MM.1S (cell line): ENCODE results near the gene KCTD17.

Experiments used
- DNase-seq: peaks from one replicate; pipeline ENCODE4 v3.0.0-alpha.2; 2015
- H2AFZ ChIP-seq: fragments of 300-600 bp; sonication (generic); 2 replicates; pipeline ENCODE4 v1.6.0; 2016; ENCODE audit warnings: antibody characterized with exemption, low read length
- H3F3A ChIP-seq: fragments of 300-600 bp; sonication (generic); 2 replicates; pipeline ENCODE4 v1.6.1; 2016; ENCODE audit warnings: mild to moderate bottlenecking, antibody characterized with exemption, low read length, moderate library complexity, mixed read lengths; ENCODE audit not compliant: insufficient read depth
- H3K27ac ChIP-seq: fragments of 300-600 bp; sonication (generic); 2 replicates; pipeline ENCODE4 v1.5.1; 2016; ENCODE audit warnings: mild to moderate bottlenecking, low read length
- H3K27me3 ChIP-seq: fragments of 300-600 bp; sonication (generic); replicated peaks from 2 replicates; pipeline ENCODE4 v1.6.0; 2016; ENCODE audit warnings: low read length; ENCODE audit not compliant: insufficient read depth
- H3K36me3 ChIP-seq: fragments of 300-600 bp; sonication (generic); replicated peaks from 2 replicates; pipeline ENCODE4 v1.6.1; 2016; ENCODE audit warnings: mild to moderate bottlenecking, low read length, mixed read lengths; ENCODE audit not compliant: insufficient read depth
- H3K4me1 ChIP-seq: fragments of 300-600 bp; sonication (generic); 2 replicates; pipeline ENCODE4 v1.6.1; 2016; ENCODE audit warnings: low read length, mixed read lengths
- H3K4me2 ChIP-seq: fragments of 300-600 bp; sonication (generic); 2 replicates; pipeline ENCODE4 v1.6.0; 2016; ENCODE audit warnings: low read depth, low read length
- H3K4me3 ChIP-seq: fragments of 300-600 bp; sonication (generic); 2 replicates; pipeline ENCODE4 v1.5.1; 2016; ENCODE audit warnings: low read length, mixed read lengths
- H3K79me2 ChIP-seq: fragments of 300-600 bp; sonication (generic); 2 replicates; pipeline ENCODE4 v1.6.1; 2016; ENCODE audit warnings: mixed run types, low read length, mixed read lengths
- H3K9ac ChIP-seq: fragments of 300-600 bp; sonication (generic); 2 replicates; pipeline ENCODE4 v1.6.1; 2016; ENCODE audit warnings: low read length, mixed read lengths
- H3K9me2 ChIP-seq: fragments of 300-600 bp; sonication (generic); replicated peaks from 2 replicates; pipeline ENCODE4 v1.6.1; 2016; ENCODE audit warnings: mild to moderate bottlenecking, low read length, mixed read lengths; ENCODE audit not compliant: insufficient read depth
- H3K9me3 ChIP-seq: fragments of 300-600 bp; sonication (generic); replicated peaks from 2 replicates; pipeline ENCODE4 v1.6.1; 2016; ENCODE audit warnings: mild to moderate bottlenecking, low read length, mixed read lengths; ENCODE audit not compliant: insufficient read depth
- H4K20me1 ChIP-seq: fragments of 300-600 bp; sonication (generic); 2 replicates; pipeline ENCODE4 v1.6.1; 2016; ENCODE audit warnings: mild to moderate bottlenecking, low read length, moderate library complexity, mixed read lengths; ENCODE audit not compliant: insufficient read depth
- EZH2 ChIP-seq: fragments of 300-600 bp; sonication (generic); optimal IDR thresholded peaks from 2 replicates; pipeline ENCODE3; 2017; ENCODE audit warnings: low read depth, mild to moderate bottlenecking, antibody characterized with exemption, low read length, mixed read lengths
- EZH2phosphoT487 ChIP-seq: fragments of 300-600 bp; sonication (generic); IDR thresholded peaks from 2 replicates; pipeline ENCODE4 v1.6.1; 2018; ENCODE audit warnings: antibody characterized with exemption, low read length
- TF ChIP-seq, protein P1 (sequence below): fragments of 300-600 bp; sonication (generic); IDR thresholded peaks from 2 replicates; pipeline ENCODE4 v1.5.1; 2016; ENCODE audit warnings: antibody characterized with exemption, low read length, mixed read lengths

KCTD17 gene

DNA sequence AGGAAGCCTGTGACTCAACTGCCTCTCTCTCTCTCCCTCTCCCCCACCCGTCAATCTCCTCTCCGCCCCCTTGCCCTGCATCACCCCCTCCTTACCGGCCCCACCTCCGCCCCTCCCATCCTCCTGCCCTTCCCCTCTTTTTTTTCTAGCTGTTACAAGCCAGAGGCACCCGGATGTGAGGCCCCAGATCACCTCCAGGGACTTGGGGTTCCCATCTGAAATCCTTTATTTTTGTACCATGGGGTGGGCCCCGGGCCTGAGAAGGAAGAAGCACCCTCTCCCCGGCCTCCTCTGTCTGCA is 10.8 kb downstream of the KCTD17 start:
- H3F3A ChIP-seq, result no peaks in the 10 kb centered on the region
- H3K9ac ChIP-seq, result no peak overlapping the region
- no peaks in the 10 kb centered on the region for H3K9me3 ChIP-seq
- no peak overlapping the region for H2AFZ ChIP-seq
- no peak for DNase-seq
- no peaks in the 10 kb centered on the region for H4K20me1 ChIP-seq
- H3K27ac ChIP-seq, result no peak overlapping the region
- no peaks in the 10 kb centered on the region for H3K9me2 ChIP-seq
- H3K36me3 ChIP-seq, result no peaks in the 10 kb centered on the region
- H3K4me2 ChIP-seq, result no peak overlapping the region
- H3K4me3 ChIP-seq, result no peak overlapping the region
- no peaks in the 10 kb centered on the region for H3K79me2 ChIP-seq
- TF ChIP-seq EZH2phosphoT487 (no peak), EZH2 (no peak)
- TF ChIP-seq, protein P1, sequence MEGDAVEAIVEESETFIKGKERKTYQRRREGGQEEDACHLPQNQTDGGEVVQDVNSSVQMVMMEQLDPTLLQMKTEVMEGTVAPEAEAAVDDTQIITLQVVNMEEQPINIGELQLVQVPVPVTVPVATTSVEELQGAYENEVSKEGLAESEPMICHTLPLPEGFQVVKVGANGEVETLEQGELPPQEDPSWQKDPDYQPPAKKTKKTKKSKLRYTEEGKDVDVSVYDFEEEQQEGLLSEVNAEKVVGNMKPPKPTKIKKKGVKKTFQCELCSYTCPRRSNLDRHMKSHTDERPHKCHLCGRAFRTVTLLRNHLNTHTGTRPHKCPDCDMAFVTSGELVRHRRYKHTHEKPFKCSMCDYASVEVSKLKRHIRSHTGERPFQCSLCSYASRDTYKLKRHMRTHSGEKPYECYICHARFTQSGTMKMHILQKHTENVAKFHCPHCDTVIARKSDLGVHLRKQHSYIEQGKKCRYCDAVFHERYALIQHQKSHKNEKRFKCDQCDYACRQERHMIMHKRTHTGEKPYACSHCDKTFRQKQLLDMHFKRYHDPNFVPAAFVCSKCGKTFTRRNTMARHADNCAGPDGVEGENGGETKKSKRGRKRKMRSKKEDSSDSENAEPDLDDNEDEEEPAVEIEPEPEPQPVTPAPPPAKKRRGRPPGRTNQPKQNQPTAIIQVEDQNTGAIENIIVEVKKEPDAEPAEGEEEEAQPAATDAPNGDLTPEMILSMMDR, result no peak
- no peaks in the 10 kb centered on the region for H3K4me1 ChIP-seq
- H3K27me3 ChIP-seq, result peaks cover 42% of the 10 kb centered on the region

DNA sequence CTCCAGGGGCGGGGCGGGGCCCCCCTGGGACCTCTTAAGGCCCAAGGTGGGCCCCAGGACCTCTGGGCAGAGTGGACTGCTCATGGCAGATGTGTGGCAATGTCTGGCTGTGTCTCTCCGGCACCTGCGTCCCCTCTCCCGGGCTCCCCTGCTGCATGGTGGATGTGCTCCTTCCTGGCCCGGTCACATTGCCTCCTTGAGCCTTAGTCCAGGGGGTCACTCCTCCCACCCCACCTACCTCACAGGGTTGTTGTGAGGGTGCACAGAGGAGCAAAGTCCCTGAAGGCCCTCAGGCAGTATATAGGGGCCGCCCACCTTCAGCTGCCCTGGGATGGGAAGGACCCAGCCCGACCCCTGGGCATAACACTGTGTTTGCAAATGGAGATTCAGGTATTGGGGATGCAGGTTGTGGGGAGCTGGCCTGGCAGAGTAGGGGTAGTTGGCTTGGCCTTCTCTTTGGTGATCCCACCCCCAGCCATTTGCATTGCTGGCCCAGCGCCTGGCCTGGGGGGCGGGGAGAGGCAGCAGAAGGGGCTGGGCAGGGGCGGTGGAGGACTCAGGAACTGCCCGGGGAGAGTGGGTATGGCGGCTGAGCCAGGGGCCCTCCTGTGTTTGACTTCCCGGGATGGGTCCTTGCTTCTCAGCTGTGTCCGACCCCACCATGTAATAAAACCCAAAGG is 11.3 kb downstream of the KCTD17 start:
- H3K79me2 ChIP-seq, result no peaks in the 10 kb centered on the region
- peaks cover 47% of the 10 kb centered on the region for H3K27me3 ChIP-seq
- H2AFZ ChIP-seq, result no peak overlapping the region
- no peak for DNase-seq
- H4K20me1 ChIP-seq, result no peaks in the 10 kb centered on the region
- no peaks in the 10 kb centered on the region for H3K9me2 ChIP-seq
- no peaks in the 10 kb centered on the region for H3F3A ChIP-seq
- no peak overlapping the region for H3K9ac ChIP-seq
- TF ChIP-seq EZH2phosphoT487, result no peak
- TF ChIP-seq, protein P1, result no peak
- no peak for TF ChIP-seq EZH2
- H3K4me3 ChIP-seq, result no peak overlapping the region
- H3K27ac ChIP-seq, result no peak overlapping the region
- no peaks in the 10 kb centered on the region for H3K9me3 ChIP-seq
- H3K36me3 ChIP-seq, result no peaks in the 10 kb centered on the region
- no peak overlapping the region for H3K4me2 ChIP-seq
- no peaks in the 10 kb centered on the region for H3K4me1 ChIP-seq

DNA sequence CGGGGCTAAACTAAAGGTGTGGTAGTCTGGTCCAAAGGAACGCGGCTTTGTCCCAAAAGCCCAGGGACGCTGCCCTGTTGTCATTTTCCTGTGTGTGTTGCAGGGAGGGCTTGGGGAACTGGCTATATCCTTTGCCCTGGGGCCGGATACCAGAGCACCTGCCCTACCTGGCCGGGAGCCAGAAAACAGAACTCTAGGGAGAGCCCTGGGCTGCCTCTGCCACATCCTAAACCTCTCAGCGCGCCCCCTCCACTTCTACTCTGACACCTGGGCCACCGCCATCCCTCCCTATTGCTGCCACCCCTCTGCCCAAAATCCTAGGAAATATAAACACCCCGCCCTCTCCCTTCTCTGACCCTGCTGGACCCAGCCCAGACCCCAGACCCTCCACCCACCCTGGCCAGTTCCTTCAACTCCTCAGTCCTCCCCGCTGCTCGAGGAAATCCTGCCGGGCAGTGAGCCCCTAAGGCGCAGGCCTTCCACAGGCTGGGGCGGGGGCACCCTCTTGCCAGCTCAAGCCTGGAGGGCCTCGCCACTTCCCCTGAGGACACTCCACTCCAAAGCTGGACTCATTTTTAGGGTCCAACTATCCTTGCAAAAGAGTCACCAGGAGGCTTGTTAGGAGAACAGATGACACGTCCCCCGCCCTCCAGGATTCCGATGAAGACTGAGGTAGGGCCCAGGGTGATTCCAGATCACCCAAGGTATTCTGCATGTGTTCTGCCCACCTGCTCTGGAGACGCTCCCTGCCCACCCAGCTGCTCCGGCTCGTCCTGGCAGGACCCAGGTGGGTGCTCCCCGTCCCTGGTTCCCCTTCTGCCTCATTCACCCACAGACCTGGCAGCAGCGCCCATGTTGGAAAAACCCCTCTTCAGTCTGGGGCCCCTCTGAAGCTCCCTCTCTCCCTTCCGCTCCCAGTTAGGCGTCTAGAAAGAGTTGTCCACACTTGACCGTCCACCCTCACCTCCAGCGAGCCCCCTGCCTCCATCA is 12.2 kb downstream of the KCTD17 start:
- Histone ChIP-seq H2AFZ (no peak overlapping the region), H3K9me2 (no peaks in the 10 kb centered on the region), H3K4me1 (no peaks in the 10 kb centered on the region), H3K27me3 (peaks cover 56% of the 10 kb centered on the region), H4K20me1 (no peaks in the 10 kb centered on the region), H3K36me3 (no peaks in the 10 kb centered on the region), H3K27ac (no peak overlapping the region), H3K79me2 (no peaks in the 10 kb centered on the region), H3K9ac (no peak overlapping the region), H3K9me3 (no peaks in the 10 kb centered on the region), H3K4me2 (no peak overlapping the region), H3K4me3 (no peak overlapping the region), H3F3A (no peaks in the 10 kb centered on the region)
- TF ChIP-seq EZH2, result no peak
- TF ChIP-seq, protein P1, result no peak
- no peak for TF ChIP-seq EZH2phosphoT487
- no peak for DNase-seq
